GM21360 (cell line): ENCODE measurements around the gene TMEM190.
"Not testable (repeated sequence)": the region's sequence is repeated elsewhere in the genome, so short reads cannot be mapped to it uniquely, and the experiment has no call there.

Source experiments
- ATAC-seq: cut with Tn5 transposase; IDR thresholded peaks from one replicate; pipeline ENCODE4 v1.9.1; 2021; ENCODE audit warnings: mild to moderate bottlenecking, moderate library complexity; ENCODE audit not compliant: unreplicated experiment

Gene TMEM190

DNA sequence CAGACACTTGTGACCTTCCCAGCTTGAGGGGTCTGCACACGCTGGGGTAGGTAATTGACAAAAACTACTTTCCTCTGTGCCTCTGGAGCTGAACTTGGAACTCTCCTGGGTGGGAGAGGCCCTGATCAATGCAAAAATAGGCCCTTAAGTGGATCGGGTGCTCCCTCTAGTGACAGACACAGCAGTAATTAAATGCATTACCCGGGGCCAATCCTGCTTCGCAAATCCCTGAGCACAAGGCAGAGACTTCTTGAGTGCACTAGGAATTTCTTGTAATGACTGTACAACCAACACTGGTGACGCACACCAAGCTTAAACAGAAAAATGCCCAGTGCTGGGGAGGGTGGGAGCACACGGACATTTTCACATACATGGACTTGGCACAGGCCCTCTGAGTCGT is 41.6 kb downstream of the TMEM190 start:
- ATAC-seq = no peak

DNA sequence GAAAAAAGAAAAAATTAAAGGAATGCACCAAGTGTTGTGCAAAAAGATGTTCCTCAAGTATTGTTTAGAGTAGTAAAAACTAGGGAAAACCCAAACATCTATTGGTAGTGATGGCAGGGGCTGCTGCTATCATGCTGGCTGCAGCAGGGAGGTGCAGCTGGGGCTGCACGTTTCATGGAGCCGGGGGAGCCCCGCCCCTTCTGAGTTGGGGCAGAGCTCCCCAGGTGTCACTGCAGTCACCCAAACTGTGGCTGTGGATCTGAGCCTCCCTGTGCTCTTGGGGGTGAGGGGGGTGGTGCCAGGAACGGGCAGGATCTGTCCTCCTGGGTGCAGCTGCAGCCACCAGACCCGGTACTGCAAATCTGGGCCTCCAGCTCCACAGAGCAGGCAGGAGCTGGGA is 42.5 kb downstream of the TMEM190 start:
- no peak for ATAC-seq

DNA sequence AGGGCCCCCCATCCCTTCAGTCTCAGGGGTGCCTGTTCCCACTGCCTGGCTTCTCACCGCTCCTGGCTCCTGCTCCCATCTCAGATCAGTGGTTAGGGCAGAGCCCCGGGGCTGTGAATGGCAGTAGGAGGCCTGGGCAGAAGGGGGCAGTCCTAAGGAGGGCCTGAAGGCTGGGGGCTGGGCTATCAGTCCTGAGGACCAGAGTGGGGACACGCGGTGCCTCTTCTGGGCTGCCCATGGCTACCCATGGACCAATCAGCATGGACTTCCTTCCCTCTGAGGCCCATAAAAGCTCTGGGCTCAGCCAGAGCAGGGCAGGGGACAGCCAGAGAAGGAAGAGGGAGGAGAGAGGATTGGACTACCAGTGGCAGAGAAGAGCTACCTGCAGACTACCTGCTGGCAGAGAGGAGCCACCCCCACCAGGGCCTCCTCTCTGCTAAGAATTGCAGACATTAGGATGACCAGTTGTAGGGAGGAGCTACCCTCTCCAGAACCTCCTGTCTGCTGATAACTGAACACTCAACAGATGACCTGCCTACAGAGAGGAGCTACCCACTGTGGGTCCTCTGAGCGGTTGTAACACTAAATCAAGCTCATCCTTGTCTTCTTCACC is 43.1 kb downstream of the TMEM190 start:
- ATAC-seq = no peak

- ATAC-seq = not testable (repeated sequence)
Measured at GRCh38 chr19:55421281-55421680, 44.7 kb downstream of the TMEM190 start.

DNA sequence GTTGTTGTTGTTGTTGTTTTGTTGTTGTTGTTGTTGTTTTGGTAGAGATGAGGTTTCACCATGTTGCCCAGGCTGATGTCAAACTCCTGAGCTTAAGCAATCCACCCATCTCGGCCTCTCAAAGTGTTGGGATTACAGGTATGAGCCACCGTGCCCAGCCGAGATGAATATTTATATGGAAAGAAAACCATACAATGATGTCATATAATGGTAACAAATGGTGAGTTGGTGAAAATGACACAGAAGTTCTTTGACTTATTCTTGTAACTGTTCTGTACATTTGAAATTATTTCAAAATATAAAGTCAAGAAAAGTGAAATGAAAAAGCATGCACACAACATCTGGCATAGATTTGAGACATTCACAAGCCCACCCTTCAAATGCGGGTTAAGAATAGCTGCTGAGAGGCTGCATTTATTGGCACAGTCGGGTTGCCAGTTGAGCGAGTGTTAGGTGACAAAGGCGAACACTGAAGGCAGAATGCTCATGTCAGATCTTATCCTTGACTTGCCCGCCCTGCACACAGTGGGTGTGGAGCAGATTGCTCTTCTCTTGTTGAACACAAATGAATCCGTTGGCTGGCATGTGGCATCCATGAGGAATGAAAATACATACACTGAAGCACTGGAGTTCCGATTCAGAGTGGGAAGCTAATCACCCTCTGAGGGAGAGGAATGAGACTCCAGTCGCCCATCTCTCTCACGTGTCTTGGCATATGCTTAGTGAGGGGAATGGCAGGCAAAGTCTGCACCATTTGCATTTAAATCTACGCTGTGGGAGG is 46.8 kb downstream of the TMEM190 start:
- ATAC-seq = no peak

GRCh38 chr19:55424518-55424917 is 47.9 kb downstream of the TMEM190 start:
- no peak for ATAC-seq

DNA sequence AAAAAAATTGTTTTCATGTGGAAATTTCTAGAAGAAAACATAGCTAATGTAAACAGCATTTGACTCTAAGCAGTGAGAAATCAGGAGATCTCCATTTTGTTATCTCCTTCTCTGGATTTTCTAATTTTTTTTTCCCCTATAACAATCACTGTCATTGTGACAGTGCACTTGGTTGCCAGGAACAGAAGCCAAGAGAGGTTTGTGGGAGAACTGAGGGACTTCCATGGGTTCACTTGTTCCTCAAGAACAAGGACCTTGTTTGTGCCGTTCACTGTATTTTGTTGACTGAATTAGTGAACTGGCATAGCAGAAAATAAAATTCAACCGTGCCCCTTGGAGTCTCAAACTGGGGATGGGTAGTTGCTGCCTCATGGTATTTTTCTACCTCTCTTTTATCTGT is 49.4 kb downstream of the TMEM190 start:
- ATAC-seq = no peak
